IMR-90 (cell line): ENCODE results near the gene CDK11A.

Source experiments
- CEBPB ChIP-seq: IDR thresholded peaks from 2 replicates; pipeline ENCODE4 v1.6.1; 2012; ENCODE audit warnings: low read depth, low read length, improper control_type of control experiment
- CTCF ChIP-seq: conservative IDR thresholded peaks from 2 replicates; pipeline ENCODE4 v1.5.1; 2012; ENCODE audit warnings: mild to moderate bottlenecking, low read depth, low read length, improper control_type of control experiment
- MAFK ChIP-seq: IDR thresholded peaks from 2 replicates; pipeline ENCODE4 v1.6.1; 2012; ENCODE audit warnings: low read depth, low read length, improper control_type of control experiment
- MAZ ChIP-seq: IDR thresholded peaks from 2 replicates; pipeline ENCODE4 v1.6.1; 2012; ENCODE audit warnings: low read depth, mild to moderate bottlenecking, low read length, improper control_type of control experiment, moderate library complexity, borderline replicate concordance
- MXI1 ChIP-seq: IDR thresholded peaks from 2 replicates; pipeline ENCODE4 v1.6.1; 2012; ENCODE audit warnings: low read depth, mild to moderate bottlenecking, low read length, moderate library complexity, borderline replicate concordance
- POLR2A ChIP-seq: IDR thresholded peaks from 2 replicates; pipeline ENCODE4 v1.6.1; 2012; ENCODE audit warnings: mild to moderate bottlenecking, low read depth, low read length
- RAD21 ChIP-seq: IDR thresholded peaks from 2 replicates; pipeline ENCODE4 v1.6.1; 2012; ENCODE audit warnings: low read length, improper control_type of control experiment
- TF ChIP-seq, protein P1 (sequence below): fragments of 150-350 bp; IDR thresholded peaks from 2 replicates; pipeline ENCODE4 v1.6.1; 2017; ENCODE audit warnings: mild to moderate bottlenecking, antibody characterized with exemption, low read length, low read depth

GRCh38 chr1:1756661-1757421 lies 32.7 kb upstream of the CDK11A start:
- no peak for TF ChIP-seq MAZ
- TF ChIP-seq RAD21, result no peak
- no peak for TF ChIP-seq CTCF
- TF ChIP-seq POLR2A, result no peak
- TF ChIP-seq MAFK, result no peak
- TF ChIP-seq MXI1, result no peak
- TF ChIP-seq CEBPB, result no peak
- TF ChIP-seq, protein P1, sequence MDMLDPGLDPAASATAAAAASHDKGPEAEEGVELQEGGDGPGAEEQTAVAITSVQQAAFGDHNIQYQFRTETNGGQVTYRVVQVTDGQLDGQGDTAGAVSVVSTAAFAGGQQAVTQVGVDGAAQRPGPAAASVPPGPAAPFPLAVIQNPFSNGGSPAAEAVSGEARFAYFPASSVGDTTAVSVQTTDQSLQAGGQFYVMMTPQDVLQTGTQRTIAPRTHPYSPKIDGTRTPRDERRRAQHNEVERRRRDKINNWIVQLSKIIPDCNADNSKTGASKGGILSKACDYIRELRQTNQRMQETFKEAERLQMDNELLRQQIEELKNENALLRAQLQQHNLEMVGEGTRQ, result no peak
